Stimulated activated CD8-positive, alpha-beta memory T cell treated with anti-CD3 and anti-CD28 coated beads, Interleukin-15, amount 100 ng/mL, for 4 hours (primary cell): ENCODE measurements around the gene PTPRK.

Experiments used
- DNase-seq, 2 donors: peaks; one replicate each; pipeline ENCODE4 v3.0.0-alpha.2; 2020; ENCODE audit warnings: low read depth in 2 of 2

PTPRK gene

DNA sequence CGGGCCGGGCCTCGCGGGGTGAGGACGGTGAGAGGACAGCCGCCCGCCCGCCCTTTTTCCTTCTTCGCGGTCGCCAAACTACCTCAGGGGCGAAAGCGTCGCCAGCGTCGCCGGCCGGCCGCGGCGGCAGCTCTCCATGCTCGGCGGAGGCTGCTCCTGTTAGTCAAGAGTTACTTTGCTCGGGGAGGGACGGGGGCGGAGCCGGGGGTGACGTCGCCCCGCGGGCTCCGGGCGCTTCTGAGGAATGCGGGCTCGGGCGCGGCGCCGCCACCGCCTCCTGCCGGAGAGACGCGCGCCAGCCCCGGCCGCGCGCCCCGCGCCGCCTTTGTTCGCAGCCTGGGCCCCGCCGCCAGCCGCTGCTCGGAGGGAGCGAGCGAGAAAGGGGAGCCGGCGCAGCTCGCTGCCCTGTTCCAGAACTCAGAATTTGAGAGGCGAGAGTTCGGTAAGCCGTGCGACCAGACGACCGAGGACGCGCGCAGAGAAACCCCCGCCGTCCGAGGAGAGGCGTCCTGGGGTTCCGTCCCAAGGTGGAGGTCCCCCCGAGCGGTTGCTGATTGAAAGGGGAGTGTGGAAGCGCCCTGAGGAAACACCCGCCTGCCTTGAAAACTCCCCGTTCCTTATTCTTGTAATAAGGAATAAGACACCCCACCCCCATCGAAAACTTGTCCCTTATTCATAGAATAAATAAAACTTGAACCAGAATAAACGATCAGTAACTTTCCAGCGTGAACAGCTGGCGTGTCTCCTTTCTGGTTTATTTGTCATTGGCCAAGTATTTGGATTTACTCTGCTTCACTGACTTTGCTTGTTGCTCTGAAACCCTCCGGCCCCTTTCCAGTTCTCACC, at the start of gene PTPRK:
TSS of gene PTPRK (minus strand) at position 164 of the 846 bp plus-strand sequence. CDS start 241 bp downstream, outside the sequence.
- peak; percentile 75 to 78 for DNase-seq

DNA sequence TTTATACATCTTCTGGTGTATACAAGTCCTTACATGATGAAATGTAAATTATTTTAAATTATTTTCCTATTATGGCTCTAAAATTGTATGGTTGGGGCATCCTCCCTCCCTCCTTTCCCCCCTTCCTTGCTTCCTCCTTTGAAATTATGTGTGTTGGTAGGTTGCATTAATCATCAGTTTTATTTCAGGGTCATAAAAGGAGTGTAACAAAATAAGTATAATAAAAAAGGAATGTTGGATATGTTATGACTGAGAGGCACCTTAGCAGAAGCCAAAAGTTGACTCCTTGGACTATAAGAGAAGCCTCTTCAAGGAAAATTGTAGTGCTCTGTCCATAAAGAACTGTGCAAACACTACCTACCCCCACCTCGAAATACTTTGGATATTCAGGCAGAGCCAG, 46.6 kb upstream of the PTPRK start:
- DNase-seq, result no peak

DNA sequence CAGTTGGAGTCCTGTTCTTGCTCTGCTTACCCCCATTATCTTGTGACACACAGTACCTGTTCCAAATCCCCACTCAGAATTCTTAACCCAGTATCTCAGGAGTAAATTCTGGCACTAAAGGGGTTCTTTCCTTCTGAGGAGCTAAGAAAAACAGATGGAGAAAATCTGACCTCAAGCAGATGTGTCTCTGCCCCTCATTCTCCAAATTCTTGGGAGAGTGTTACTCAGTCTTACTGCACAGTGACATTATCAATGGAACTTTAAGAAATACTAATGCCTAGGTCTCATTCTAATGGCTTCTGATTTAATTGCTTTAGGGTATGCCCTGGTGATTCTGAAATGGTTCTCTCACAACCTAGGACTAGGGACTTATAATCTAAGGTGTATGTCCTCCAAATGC, 40.6 kb upstream of the PTPRK start:
- no peak for DNase-seq

DNA sequence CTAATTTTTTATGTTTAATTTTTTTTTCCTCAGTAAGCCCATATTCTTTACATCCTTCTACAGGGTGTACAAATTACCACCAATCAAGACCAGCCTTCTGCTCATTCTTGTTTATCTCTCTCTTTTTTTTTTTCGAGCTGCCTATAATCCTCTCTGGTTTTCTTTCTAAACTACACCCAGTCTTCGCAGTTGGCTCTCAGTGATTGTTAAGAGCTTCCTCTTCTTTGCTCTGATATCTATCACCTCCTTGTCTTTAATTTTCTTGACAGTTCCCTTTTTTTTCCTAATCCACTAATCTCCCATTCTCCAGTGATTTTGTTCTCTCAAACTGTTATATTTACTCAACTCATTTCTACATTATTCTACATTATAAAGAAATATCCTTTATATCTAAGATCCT, 38.5 kb upstream of the PTPRK start:
- no peak for DNase-seq

DNA sequence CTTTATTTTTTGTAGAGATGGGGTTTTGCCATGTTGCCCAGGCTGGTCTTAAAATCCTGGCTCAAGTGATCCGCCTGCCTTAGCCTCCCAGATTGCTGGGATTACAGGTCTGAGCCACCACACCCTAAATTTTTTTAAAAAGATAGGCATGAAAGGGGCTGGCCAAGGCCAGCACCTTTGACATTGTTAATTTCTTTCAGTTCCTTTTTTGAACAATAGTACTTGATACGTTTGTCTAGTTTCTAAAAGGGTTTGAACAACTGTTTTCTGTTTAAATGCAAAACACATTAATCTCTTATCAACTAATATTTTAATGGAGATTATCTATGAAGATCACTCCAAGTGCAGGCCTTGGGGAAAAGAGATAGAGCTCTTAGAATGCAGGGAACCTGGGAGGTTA, 37.6 kb upstream of the PTPRK start:
- no peak for DNase-seq

DNA sequence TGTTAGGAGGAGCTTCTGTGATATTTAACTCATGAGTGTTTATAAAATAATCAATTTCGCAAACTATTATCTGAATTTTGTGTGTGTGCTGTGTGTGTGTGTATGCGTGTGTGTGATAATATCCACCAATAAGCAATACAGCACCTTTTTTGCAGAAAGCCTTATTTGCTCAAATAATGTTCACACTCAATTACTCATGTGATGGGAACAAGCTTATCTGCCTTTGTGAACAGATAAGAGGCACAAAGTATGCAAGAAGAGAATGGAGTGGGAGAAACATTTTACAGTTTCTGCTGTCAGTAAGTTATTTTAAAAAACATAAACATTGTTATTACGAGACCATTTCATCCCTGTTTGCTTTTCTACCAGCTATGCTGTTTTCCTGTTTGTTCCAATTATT, 36.7 kb upstream of the PTPRK start:
- DNase-seq, result no peak

DNA sequence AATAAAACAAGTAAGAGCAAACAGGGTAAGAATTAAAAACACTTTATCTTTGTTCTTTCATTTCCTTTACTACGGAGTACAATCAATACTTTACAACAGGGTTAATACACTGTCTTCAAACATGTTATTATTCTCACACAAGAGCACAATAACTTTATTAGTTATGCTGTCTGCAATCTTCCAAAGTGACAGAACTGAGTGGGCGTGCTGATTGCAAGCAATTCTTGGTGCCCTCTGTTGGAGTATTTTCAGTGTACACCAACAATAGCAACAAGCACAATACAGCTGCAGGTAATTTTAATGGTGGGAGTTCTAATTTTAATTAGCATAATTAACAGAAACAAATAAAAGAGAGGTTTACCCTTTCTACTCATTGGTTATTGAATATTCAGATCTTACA, 33.9 kb upstream of the PTPRK start:
- DNase-seq, result no peak

DNA sequence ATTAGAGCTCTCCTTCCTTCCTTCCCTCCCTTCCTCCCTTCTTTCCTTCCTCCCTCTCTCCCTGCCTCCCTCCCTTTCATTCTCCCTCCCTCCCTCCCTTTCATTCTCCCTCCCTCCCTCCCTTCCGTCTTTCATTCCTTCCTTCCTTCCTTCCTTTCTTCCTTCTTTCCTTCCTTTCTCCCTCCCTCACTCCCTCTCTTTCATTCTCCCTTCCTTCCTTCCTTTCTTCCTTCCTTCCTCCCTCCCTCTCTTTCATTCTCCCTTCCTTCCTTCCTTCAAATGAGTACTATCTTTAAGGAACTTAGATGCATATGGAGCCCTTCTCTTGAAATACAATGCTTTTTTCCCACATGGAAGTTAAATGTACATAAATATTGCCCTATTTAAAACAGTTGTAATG, 20.9 kb upstream of the PTPRK start:
- no peak for DNase-seq

DNA sequence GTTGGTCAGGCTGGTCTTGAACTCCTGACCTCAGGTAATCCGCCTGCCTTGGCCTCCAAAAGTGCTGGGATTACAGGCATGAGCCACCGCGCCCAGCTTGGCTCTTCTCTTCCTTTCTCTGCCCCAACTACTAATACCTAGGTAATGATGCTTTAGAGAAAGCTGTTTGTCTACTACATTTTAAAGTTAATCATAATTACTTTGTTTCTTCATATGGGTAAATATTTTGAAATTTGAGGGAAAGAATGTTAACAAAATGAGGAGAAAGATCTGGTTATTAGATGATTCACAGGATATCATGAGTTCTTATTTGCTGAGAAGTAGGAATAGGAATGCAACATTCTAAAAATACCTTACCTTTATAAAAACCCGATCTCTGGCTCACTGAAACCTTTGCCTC, 18.4 kb upstream of the PTPRK start:
- no peak for DNase-seq

DNA sequence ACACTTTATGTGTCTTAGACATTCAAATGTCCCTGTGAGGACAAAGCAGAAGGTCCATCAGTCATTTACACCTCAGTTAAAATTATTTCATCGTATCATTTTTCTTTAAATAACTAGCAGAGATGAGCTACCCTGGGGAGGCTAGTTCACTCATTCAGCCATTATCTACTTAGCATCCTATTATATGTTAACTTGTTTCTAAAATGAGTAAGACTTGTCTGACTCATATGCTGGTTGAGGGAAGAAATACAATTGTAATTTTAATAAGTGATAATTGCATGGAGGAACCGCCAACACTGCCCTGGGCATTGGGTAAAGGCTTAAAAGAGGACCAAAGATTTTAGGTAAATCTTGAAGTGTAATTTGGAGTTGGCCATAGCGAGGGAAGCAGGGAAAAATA, 12.4 kb upstream of the PTPRK start:
- no peak for DNase-seq

DNA sequence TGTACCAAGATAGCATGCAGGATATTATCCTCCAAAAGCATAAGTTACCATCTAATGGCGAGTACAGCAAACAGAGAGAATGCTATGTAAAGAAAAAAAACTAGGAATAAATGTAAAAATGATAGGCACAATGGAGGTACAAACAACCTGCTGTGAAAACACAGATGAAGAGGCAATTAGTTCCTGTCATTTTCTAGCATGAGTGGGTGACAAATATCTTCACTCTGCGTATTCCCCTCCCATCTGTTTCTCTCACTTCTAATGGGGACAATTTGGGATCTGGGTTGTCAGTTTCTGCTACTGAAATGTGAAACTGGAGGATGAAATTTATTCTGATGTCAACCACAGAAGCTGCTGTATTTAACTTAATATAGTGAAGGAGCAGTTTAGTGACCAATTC, 11.7 kb upstream of the PTPRK start:
- DNase-seq, result no peak

DNA sequence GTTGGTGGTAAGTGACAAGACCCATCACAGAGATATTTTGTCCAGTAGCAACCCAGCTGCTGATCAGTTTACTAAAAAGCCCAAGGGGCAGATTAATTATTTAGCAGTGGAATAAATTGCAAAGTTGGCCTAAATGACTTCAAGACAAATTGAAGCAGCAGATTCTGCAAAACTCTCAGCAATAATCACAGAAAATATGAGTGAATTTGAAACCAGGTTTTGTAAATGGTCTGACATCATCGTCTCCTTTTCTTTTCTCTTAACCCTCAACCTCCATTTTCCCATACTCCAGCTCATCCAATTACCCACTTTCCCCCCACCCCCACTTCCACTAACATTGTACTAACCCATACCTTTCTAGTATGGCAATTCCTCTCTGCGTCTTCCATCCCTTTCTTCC, 11.3 kb upstream of the PTPRK start:
- DNase-seq, result no peak

DNA sequence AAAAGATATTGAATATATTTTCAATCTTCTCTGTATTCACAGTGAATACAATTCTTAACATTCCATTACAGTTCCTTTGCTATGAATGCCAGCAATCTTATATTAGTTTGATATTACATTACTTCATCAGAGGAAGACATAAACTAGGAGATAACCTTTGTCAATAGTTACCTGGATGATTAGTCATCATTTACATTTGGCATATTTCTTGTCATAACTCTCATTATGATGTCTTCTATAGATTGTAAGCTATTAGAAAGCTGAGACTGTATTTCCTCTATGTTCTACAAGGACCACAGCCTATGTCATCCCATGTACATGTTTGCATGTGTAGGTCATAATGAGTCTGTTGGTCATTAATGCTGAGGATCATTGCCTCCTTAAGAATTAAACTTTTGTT, 7.8 kb upstream of the PTPRK start:
- no peak for DNase-seq

DNA sequence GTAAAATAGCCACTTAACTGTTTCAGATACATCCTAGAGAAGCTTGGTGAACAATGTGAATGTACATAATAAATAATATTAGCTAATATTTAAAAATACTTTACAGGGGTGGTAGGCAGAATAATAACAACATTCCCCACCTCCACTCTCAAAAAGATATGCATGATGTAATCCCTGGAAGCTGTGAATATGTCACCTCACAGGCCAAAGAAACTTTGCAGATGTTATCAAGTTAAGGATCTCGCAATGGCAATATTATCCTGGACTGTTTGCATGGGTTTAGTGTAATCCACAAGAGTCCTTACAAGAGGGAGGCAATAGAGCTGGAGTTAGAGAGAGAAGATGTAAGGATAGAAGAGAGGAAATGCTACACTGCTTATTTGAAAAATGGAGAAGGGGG, 7.0 kb upstream of the PTPRK start:
- DNase-seq, result no peak

DNA sequence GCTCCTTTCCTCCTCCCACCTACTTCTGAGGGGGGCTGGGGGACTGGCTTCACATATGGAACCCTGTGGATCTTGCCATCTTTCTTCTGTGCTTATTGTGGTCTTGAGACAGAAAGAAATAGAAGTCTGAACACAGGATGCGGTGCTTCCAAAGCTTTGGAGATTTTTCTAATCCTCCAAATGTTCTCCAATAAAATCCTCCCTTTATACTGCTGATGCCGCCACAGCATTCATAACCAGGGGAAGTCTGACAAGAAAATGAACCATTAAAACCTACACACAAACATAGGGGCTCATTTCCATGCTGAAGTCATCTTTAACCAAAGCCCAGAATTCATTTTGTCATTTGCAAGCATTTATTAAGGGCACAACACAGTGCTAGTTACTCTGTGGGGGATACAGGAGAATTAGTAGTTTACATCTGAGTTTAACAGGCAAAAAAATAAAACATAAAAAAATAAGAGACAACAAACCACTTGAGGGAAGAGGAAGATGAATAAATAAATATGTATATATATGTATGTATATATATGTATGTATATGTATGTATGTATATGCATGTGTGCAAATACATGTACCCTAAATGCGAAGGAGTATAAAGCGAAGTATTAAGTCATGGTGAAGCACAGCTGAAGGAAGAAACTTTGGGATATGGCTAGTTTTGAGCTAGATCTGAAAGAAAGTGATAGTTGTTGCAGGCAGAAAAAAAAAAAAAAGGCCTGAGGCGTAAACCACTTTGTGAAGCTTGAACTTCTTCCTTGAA, 5.9 kb upstream of the PTPRK start:
- DNase-seq, result no peak

DNA sequence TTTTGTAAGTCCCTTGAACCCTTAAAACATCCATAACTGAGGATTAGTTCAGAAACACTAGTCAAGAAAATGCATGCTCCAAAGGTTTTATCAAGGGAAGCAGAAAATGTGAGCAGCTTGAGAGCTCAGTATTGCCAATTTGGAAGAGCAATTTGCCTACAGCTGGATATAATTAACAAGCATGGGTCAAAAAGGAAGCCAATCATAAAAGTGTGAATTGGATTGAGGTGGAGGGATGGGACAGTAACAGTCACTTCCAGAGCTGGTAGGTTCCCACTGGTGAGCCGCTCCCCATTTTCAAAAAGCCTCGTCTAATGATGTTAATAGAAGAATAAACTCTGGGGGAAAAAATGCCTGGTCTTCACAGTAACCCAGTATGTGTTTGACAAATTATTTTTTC, 5.0 kb upstream of the PTPRK start:
- no peak for DNase-seq

DNA sequence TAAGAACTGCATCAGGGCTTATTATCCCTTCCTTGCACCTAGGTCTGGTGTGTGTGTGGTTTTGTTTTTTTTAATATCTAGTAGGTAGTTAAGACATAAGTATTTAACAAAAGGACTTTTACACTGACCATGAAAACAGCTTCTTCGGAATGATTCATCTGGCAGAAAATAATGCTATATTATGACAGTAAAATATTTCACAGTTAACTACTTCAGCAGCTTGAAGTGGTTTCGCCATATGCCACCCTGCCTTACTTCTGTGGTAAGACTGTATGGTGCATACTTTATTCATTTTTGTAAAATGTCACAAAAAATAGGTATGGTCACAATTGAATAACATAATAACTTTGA, 858 bp upstream of the PTPRK start:
- DNase-seq, result no peak

DNA sequence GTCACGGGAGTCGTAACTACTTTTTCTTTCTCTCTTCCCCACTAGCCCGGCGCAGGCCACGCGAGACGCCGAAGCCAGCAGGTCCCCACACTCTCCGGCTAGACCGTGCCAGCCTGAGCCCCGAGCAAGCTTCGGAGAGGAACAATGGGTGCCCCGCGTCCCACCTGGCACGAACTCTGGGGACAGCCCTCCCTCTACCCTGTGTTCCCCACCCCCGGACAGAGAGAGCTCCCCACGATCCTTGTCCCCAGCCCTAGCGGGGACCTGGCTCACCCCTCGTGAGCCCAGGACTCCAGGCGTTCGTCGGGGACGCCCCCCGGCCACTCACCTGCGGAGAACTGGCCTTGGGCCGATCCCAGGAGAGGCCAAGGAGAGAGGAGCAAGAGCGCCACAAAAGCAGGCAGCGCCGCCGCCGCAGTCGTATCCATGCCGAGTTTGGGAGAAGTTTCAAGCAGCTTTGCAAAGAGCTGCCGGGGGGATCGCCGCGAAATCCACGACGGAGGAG, 416 bp downstream of the PTPRK start:
- peak; percentile 7 to 20 for DNase-seq

DNA sequence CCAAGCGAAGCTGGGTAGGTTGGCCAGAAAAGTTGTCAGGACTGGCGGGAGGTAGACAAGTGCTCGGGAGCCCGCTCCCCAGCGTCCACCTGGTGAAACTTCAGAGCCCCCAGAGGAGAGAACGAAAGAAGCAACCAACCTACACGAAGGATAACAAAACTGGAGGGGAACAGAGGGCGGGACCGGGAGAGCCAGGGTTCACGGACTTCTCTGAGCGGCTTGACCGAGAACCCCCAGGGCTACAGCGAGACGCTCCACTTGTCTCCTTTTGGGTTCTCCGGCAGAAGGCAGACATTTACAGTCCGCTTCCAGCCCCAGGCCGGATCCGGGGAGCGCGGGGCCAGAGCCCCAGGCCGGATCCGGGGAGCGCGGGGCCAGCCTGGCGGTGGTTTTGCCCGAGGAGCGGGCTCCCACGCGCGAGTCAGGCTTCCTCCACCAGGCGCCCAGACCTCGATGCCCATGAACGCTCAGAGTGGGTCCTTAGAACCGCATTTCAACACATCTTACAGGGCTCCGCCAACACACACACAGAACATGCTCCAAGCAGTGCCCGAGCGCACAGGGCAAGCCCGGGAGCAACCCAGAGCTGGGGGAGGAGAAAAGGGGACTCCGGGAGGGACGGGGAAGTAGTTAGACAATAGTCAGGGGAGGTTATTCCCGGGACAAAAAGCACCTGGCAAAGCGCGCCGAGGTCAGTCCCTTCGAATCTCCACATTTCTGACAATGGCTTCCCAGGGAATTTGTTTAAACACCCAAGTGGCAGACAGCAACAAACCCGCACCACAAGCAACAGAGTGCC, 1.1 kb downstream of the PTPRK start:
- peak; percentile 1 to 10 for DNase-seq

DNA sequence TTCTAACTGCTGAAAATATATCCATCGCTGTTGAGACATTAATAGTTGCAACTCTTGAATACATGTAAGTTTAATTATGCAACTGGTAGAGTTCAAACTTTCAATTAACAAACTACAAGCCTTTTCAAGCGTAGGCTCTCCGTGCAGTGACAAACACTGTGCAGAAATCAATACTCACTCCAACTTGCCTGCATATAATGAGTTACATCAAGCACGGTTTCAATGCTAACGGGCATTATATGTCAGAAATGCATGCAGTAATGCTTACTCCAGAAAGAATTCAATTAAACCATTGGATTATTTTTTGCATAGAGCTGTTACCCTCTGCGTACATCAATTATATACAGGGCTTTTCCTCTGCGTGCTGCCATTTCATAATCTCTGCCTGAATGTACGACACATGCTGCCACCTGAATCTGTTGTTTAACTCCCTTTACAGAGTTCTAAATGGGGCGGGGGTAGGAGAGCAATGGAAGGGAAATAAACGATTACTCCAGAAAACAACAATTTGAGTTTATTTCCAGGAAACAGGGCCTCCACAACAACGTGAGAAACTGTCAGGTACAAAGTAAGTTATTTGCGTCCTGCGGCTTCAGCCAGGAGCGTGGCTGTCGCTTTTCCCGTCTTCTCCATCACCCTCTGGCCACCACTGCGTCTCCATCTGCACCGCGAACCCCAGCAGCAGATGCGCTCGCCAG, 1.8 kb downstream of the PTPRK start:
- no peak for DNase-seq

DNA sequence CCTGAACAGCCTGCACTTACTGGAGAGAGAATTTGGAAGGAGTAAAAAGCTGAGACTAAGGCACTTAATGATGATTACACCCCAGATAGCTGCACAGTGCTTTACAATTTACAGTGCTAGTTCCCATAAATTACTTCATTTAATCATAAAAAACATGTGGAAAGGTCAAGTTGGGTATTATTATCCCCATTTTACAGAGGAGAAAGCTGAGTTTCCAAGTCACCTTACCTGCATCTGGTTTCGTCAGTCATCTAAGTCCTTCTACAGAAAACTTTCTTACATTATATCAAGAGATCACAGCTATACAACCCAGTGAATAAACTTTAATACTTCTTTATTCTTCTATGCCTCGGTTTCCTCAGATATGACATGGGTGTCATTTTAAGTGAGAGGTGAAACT, 3.3 kb downstream of the PTPRK start:
- no peak for DNase-seq

DNA sequence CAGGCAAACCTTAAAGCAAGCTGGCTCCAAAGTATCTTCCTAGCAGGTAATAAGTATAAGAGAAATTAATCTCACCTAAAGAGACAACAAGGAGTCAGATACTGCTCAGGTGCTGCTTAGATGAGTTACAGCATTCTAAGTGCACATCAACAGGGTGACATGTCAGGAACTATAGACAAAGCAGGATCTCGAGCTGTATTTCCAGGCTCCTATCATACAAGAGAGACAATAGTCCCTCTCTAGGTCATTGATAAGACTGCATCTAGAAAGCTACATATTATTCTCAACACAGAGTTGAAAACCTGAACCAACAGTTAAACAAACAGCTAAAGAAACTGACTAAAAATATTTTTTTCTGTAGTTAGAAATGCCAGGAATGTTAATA, 3.9 kb downstream of the PTPRK start:
- no peak for DNase-seq
